Fibroblast of skin of abdomen (primary cell): ENCODE measurements around the gene CYP1A2.
"Not testable (repeated sequence)": the region's sequence is repeated elsewhere in the genome, so short reads cannot be mapped to it uniquely, and the experiment has no call there.

ENCODE experiments used
- DNase-seq: peaks from one replicate; pipeline ENCODE4 v3.0.0-alpha.2; 2013

Gene CYP1A2

DNA sequence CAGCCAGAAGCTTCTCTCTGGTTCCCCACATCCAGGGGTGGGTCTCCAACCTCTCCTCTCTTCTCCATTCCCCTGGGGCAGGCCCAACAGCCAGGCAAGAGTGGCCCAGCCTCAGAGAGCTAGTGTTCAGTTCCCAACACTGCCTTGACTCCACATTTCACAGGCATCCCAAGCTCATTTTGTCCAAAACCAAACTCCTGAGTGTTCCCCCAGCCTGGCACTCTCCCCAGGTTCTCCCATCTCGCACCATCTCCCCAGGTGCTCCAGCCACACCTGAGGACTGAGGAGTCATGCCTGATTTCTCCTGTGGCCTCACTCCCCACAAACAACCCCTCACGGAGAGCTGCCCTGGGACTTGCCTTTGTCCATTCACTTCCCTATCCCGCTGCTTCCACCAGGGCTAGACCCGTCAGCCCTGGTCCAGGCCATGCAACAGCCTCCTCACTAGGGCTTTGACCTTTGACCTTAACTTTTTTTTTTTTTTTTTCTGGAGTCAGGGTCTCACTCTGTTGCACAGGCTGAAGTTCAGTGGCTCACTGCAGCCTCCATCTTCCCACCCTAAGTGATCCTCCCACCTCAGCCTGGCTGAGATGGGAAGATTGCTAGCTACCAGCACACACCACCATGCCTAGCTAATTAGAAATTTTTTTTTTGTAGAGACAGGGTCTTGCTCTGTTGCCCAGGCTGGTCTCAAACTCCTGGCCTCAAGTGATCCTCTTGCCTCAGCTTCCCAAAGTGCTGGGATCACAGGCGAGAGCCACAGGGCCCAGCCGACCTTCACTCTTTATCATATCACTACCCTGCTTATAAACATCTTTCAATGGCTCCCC lies 29.3 kb downstream of the CYP1A2 start:
- no peak for DNase-seq

DNA sequence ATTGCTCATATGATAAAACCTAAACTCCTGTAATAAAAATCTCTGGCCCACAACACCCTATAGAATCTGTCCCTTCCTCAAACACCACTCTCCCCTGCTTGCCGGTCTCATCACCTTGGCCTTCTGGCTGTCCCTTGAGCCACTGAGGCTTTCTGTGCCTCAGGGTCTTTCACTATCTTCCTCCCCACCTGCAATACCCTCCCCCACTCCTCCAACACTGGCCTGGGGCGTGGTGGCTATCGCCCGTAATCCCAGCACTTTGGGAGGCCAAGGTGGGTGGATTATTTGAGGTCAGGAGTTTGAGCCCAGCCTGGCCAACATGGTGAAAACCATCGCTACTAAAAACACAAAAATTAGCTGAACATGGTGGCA lies 29.9 kb downstream of the CYP1A2 start:
- no peak for DNase-seq

DNA sequence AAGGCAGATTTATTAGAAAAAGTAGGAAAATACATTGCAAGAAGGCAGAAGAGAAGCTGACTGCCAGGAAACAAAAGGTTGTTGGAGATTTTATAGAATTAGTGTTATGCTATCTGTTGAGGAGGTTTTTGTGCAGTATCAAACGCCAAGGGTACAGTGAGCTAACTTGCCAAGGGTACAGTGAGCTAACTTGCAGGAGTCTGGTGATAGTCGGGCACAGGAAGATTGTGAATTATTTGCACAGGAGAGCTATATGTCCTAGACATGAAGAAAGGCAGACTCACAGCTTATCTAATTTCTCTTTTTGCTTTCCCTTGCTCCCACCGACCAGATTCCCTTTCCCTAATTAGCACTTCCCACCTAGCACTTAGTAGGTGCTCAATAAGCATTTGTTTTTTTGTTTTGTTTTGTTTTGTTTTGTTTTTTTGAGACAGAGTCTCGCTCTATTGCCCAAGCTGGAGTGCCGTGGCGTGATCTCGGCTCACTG lies 30.6 kb downstream of the CYP1A2 start:
- no peak for DNase-seq

DNA sequence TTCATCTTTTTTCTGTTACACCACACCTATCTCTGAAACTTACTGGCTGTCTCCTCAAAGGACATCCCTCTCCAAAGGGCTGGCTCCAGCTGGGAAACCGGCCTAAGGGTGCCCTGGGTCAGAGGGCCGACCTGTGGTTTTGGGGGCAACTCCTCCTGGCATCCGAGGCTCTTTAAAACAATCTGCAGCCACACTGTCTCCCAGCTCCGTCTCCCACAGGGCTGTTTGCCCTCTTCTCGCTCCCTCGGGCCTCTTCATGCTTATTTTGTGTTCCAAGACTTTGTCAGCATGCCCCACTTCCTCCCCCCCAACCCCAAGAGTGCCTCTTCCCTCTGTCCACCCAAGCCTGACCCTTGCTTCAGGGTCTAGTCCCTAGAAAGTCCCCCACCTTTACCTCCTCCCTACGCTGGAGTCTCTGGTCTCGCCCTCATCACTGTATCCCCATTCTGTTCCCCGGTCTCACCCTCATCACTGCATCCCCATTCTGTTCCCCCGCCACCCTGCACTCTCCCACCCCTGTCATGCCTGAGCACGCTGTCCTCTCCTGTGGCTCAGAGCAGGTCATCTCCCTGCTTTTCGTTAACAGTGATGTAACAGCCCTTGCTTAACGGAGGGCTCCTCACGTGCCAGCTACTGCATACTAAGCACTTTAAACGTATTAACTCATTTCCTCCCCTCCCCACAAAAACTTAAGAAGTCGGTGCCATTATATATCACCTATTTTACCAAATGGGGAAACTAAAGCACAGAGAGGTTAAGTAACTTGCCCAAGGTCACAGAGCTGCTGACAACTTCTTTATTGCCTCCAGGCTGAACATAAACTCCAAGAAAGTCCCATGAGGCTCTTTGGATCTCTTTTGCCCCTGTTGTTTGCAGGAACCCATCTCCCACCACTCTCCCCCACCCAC lies 32.1 kb downstream of the CYP1A2 start:
- DNase-seq: peak; percentile 44

DNA sequence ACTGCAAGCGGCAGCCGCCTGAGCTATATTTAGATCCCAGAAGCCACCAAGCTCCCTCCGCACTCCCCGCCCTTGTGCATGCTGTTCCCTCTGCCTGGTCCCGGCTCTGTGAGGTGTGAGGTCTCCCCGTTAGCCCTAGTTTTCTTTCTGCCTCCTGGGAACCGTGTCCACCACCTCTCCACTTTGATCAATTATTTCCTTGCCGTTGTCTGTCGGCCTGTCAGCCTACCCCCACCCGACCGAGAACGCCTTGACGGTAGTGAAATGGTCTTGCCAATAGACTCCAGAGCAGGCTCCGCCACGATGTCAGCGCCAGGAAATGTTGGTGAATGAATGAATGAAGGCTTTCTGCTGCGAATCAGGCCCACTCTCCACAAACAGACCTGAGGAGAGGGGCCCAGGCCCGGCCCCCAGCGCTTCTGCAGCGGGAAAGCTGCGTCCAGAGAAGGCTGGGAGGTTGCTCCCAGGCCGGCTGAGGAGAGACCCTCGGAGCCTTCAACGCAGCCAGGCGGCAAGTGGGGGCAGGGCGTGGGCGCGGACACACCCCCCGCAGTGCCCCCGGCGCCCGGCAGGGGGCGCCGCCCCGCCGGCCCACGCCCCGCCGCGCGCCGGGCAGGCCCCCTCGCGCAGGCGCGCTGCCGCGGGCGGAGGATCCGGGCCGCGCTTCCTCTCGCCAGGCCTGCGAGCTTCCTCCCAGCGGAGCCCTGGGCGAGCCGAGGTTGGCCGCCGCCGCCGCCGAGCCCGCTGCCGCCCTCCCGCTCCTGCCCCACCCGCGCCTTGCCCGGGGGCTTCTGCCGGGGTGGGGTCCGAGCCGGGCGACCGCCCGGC lies 33.0 kb downstream of the CYP1A2 start, which contains the start of gene CSK:
TSS of gene CSK (plus strand) at position 650 of the 828 bp plus-strand sequence. CDS start 16,218 bp downstream, outside the sequence.
- peak; percentile 71 for DNase-seq

DNA sequence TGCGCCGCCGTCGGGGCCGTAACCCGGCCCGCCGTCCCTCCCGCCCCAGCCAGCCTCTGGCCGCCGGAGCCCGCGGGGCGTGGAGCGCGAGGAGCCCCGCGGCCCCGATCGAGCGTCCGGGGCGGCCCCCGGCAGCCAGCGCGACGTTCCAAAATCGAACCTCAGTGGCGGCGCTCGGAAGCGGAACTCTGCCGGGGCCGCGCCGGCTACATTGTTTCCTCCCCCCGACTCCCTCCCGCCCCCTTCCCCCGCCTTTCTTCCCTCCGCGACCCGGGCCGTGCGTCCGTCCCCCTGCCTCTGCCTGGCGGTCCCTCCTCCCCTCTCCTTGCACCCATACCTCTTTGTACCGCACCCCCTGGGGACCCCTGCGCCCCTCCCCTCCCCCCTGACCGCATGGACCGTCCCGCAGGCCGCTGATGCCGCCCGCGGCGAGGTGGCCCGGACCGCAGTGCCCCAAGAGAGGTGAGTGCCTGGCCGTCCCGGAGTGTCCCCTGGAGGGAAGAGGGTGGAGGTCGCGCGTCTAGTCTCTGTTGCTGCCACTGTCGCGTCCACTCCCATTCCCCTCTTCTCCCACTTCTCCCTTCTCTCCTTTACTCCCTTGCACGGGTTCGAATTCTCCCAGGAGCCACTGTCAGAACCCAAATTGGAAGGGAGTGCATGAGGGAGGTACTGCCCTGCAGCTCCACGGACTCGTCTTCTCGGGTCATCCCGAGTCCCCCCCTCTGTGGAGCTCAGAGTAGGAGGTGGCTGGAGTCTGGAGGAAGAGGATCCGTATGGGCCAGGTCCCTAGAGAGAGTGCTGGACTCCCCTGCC lies 33.8 kb downstream of the CYP1A2 start:
- DNase-seq: no peak

DNA sequence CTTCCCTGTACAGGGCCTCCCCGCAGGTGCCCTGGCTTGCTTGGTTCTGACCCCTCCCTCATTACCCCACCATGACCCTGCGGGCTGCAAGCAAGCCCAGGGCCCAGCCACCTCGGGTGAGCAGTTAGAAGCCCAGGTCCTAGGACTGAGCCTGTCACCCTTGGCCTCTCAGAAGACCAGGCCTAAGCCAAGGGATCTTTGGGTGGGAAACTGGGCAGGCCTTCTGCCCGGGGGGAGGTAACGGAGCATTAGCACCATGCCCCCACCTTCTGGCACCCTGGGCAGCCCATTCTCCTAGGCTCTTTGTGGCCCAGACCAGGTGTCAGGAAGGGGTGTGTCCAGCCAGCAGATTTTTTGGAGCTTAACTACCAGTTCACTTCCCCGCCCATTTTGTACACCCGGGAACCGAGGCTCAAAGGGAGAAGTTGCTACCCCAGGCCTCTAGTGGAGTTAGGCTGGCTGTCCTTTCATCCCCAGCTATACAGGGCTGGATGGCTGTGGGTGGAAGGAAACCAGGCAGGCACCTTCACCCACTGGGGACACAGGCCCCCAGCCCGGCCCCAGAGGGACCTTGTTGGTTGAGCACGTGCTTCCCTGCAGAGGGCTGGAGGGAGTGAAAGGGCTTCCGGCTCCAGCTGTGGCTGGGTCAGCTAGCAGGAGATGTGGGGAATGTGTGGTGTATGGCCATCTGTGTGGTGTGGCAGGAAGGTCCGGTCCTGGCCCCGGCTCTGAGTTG lies 34.6 kb downstream of the CYP1A2 start:
- no peak for DNase-seq

DNA sequence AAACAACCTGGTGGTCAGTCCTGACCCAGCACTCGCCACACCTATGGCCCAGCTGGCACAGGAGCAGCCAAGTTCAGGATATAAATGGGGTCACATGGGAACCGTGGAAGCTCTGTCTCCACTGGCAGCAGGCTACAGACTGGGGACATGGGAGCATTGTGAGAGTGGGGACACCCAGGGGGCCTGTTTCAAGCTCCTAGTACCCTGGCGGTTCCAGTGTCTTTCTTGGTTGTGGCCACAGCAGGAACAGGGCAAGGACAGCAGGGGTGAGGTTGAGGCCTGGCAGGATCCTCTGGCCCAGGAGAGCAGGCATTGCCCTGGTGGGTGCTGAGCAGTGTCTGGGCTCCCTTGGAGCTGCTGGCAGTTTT lies 35.1 kb downstream of the CYP1A2 start:
- DNase-seq: no peak

DNA sequence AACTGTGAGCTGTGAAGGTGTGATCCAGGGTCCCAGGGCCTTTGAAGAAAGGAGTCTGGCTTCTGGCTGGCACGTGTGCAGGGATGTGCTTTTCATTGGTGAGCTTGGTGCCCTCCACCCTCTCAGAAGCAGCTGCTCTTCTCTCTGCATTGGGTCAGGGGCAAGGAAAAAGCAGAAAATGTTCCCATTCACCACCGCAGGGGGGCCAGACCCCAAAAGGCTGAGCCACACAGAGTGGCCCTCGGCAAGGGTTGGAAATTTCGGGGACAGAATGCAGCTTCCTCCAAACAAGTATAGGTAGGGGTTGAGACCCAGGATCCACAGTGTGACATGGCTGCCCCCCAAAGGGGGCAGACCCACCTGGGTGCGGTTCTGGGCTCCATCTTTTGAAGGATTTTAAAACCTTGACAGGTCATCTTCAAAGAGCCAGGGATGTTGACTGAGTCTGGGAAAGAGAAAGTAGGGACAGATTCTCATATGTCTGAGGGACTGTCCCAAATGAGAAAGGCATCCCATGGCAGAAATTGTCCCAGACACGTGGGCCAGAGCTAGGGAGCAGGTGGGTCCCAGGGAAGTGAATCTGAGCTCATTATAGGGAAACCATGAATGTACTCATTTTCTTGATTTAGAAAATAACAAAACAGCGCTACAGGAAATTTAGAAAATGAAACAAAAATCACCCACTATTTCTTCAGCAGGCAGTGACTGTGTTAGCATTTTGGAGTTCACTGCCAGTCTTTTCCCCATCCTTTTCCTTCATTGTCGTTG lies 36.0 kb downstream of the CYP1A2 start:
- DNase-seq: no peak

DNA sequence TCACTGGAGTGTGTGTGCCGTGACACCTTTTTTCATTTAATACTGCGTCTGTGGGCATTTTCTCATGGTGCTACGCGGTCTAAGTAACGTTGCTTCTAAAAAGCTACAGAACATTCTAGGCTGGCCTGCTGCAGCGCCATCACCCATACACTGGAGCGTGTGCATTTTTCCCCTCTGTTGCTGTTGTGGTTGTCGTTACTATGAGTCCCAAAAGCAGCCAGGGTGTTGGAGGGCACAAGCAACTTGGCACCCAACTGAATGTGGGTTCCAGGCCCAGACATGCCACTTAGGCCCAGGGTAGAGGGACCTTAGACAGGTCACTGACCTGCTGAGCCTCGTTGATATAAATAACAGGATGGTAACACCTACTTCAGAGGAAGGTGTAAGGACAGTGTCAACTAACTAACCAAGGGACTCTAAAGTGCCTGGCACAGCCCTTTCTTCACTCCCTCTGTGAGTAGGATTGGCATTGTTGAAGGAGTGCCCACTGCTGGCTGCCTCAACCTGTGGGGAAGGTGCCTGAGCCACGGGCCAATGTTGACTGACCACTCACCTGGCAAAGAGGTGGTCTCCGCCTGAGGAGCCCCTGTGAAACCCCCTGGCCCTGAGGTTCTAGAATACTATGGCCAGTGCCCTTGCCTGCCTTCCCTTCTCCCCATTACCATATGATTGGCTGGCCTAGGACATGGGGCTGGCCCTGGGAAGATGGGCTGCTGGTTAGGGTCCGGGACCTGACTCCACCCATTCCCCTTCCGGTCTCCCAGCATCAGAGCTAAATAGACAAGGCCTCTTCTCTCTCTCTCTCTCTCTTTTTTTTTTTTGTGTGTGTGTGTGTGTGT lies 36.8 kb downstream of the CYP1A2 start:
- no peak for DNase-seq

DNA sequence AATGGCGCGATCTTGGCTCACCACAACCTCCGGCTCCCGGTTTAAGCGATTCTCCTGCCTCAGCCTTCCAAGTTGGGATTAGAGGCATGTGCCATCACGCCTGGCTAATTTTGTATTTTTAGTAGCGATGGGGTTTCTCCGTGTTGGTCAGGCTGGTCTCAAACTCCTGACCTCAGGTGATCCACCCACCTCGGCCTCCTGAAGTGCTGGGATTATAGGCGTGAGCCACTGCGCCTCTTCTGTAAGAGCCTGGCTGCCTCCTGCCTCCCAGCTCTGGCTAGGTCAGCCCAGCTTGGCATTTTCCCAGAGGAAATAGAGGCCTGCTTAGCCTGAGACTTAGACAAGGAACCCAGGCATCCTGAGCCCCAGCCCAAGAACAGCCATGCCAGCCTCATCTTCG lies 37.4 kb downstream of the CYP1A2 start:
- not testable (repeated sequence) for DNase-seq

DNA sequence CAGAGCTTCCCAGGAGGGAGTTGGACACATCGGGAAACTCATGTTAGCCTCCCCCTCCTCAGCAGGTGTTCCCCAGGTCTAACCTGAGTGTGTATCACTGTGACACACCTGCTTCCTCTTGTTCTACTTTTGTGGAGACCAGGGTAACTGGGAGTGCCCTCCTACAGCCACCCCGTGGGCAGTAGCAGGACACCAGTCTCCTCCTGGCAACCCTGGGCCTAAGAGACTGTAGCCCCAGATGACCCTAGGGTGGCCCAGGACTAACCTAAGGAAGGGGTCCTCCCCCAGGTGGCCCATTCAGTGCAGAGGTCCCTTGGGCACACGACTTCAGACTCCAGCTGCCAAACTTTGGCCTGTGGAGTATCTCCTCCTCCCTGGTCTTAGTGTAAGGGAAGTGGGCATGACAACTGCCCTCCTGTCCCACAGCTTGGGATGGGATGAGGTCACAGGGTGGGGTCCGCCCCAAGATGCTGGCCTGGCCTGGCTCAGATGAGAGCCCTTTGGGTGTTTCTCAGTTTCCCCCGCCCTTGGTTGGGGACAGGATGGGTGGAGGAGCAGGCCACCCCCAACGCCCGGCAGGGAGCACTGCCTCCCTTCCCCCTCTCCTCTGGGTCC lies 38.0 kb downstream of the CYP1A2 start:
- no peak for DNase-seq

DNA sequence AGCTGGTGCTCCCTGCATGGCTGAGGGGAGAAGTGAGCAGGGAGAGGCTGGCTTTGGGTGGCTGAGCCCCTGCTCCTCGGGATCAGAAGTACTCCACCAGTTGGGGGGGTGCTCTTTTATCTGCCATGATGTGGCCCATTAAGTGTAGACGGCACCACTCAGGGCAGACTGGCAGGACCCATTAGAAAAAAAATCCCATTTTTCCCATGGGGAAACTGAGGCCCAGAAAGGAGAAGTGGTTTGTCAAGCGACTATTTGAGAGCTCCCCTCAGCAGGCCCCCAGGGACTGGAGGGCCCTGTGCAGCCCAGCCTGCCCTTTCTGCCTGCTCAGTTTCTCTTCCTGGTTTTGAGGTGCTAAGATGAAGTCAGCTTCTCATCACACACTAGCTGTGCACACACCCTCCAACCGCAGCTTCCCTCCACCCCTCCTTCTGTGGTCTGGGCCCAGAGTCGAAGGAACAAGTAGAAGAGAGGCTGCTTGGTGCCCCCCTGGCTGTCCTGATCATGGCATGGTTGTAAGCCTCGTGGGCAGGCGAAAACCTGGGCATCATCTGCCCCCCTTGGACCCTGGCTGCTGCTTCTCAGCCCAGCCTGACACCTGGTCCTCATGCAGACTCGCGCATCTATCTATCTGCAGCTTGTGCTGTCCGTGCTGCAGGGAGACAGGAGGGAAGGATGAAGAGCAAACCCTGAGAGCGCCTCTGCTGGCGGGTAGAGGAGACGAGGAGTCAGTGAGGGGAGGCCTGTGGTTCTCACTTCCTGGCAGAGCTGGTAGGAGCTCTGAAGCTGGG lies 38.8 kb downstream of the CYP1A2 start:
- peak; percentile 60 for DNase-seq

DNA sequence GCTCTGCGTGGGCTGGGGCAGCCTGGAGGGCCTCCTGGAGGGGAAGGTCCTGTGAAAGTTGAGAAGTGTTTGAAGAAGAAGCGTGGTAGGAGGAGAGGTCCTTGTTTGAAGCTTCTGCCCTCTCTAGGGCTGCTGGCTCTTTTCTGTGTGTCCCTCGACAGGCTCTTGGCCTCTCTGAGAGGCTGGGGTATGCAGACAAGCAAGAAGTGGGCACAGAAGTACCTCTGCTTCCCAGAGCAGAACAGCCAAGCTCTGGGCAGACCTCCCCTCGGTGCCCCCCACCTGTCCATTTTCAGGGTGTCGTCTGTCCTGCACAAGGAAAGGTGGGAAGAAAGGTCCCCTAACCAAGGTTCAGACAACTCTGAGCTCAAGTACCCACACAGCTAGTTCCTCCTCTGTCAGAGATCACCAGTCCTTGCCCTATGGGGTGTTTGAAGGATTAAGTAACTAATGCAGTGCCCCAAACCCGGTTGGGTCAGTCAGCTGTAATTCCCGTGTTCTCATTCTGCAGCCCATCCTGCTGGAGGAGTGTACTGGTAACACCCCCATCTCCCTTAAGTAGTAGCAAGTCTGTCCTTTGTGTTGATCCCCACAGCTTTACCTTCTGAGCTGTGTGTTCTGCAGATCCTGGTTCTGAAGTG lies 39.5 kb downstream of the CYP1A2 start:
- no peak for DNase-seq

DNA sequence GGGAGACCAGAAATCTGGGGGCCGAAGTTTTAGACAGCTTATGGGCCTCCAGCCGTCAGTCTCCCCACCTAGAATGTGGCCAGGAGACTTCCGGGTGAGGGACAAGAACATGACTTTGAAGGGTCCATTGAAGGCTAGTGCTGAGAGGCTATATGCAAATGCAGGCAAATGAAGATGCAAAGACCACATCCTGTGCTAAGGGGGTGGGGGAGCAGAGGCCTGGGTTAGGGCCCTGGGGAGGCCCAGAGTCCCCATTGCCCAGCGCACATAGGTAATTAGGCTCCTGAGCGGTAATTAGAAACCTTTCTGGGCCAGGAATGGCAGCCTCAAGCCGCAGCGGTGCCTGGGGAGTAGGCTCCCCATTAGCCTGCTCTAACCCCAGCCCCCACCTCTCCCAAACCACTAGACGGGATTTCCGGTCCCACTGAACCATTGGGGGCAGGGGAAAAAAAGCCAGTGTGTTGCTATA lies 40.1 kb downstream of the CYP1A2 start:
- no peak for DNase-seq

DNA sequence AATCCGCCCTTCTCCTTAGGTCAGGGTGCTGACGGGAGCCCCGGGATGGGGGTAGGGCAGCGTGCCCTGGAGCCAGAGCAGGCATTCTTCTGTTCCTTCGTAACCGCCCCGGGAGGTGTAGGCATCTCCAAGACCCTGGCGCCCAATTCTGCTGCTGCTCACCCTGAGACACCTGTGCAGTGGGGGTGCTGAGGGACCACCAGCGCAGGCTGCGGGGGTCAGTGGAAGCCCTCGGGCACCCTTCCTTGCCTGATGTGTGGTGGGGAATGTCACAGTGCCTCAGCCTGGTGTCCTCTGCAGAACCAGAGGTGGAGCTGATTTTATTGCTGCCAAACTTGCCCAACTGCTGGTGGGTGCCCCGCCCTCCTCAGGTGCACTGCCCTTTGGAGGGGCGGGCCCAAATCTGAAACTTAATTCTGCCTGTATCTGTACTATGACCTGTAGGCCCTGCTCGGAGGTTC lies 40.6 kb downstream of the CYP1A2 start:
- no peak for DNase-seq

DNA sequence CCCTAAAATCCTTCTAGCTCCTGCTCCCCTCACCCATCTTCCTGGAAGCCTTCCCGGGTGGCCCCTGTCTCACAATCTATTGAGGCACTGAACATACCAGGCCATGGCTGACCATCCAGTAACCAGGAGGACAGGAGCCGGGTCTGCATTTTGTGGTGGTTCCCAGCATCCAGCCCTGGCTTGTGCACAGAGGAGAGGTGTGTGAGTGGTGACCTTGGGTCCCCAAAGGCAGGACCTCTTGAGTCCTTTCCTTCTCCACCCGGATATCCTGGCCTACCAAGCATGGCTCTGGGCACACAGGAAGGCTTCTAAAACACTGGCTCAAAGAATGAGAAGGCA lies 41.1 kb downstream of the CYP1A2 start:
- no peak for DNase-seq
